PC-3 (cell line): ENCODE measurements around the gene DNM3. TPM values are rescaled to one million over a fixed set of nuclear protein-coding genes. Genes with fewer than 3 reads are reported as not detected.

Source experiments
- ATAC-seq: fragments of 200-7000 bp; cut with Tn5 transposase; 2 replicates; pipeline ENCODE4 v1.9.1; 2020; ENCODE audit warnings: mild to moderate bottlenecking, moderate library complexity
- BruUV-seq: library from RNA; stranded (reverse); fragments of 400-500 nt; replicated peaks from 2 replicates; lab custom pipeline; 2021; lab: Mats Ljungman, UMichigan
- CTCF ChIA-PET: fragments of 300-600 bp; sonication (Branson Sonifier 250); formaldehyde crosslinking; loops from one replicate; lab custom pipeline; 2022; ENCODE audit warnings: antibody characterized with exemption; lab: Charles Lee
- POLR2A ChIA-PET: fragments of 300-600 bp; sonication (Branson Sonifier 250); formaldehyde crosslinking; loops from one replicate; lab custom pipeline; 2022; ENCODE audit warnings: antibody characterized with exemption; ENCODE audit not compliant: unreplicated experiment; lab: Charles Lee
- DNase-seq: peaks from one replicate; pipeline ENCODE4 v3.0.0-alpha.2; 2015
- H2AFZ ChIP-seq: fragments of 300-600 bp; sonication (generic); 2 replicates; pipeline ENCODE4 v1.6.0; 2016; ENCODE audit warnings: antibody characterized with exemption, low read length
- H3F3A ChIP-seq: fragments of 300-600 bp; sonication (generic); one replicate; pipeline ENCODE4 v1.6.0; 2017; ENCODE audit warnings: antibody characterized with exemption, low read length, control low read depth, mild to moderate bottlenecking; ENCODE audit not compliant: unreplicated experiment
- H3K27ac ChIP-seq: fragments of 300-600 bp; sonication (generic); 2 replicates; pipeline ENCODE4 v1.5.1; 2016; ENCODE audit warnings: mild to moderate bottlenecking, low read length
- H3K27me3 ChIP-seq: fragments of 300-600 bp; sonication (generic); 2 replicates; pipeline ENCODE4 v1.6.1; 2016; ENCODE audit warnings: low read length, mixed read lengths
- H3K36me3 ChIP-seq: fragments of 300-600 bp; sonication (generic); 2 replicates; pipeline ENCODE4 v1.6.1; 2016; ENCODE audit warnings: low read depth, mixed run types, low read length, mixed read lengths
- H3K4me1 ChIP-seq: fragments of 300-600 bp; sonication (generic); 2 replicates; pipeline ENCODE4 v1.5.1; 2016; ENCODE audit warnings: low read length; ENCODE audit not compliant: insufficient read depth
- H3K4me2 ChIP-seq: fragments of 300-600 bp; sonication (generic); 2 replicates; pipeline ENCODE4 v1.6.0; 2016; ENCODE audit warnings: low read length
- H3K4me3 ChIP-seq: fragments of 300-600 bp; sonication (generic); 2 replicates; pipeline ENCODE4 v1.5.1; 2016; ENCODE audit warnings: mild to moderate bottlenecking, low read length, mixed read lengths
- H3K79me2 ChIP-seq: fragments of 300-600 bp; sonication (generic); 2 replicates; pipeline ENCODE4 v1.6.1; 2017; ENCODE audit warnings: low read length, mixed read lengths
- H3K9ac ChIP-seq: fragments of 300-600 bp; sonication (generic); 2 replicates; pipeline ENCODE4 v1.6.0; 2016; ENCODE audit warnings: mild to moderate bottlenecking, low read length
- H3K9me2 ChIP-seq: fragments of 300-600 bp; sonication (generic); replicated peaks from 2 replicates; pipeline ENCODE4 v1.6.1; 2016; ENCODE audit warnings: mixed run types, low read length, mixed read lengths
- H3K9me3 ChIP-seq: fragments of 300-600 bp; sonication (generic); 2 replicates; pipeline ENCODE4 v1.6.1; 2016; ENCODE audit warnings: low read length, mixed read lengths
- H4K20me1 ChIP-seq: fragments of 300-600 bp; sonication (generic); 2 replicates; pipeline ENCODE4 v1.6.1; 2016; ENCODE audit warnings: low read length, mixed read lengths
- CTCF ChIP-seq: fragments of 300-600 bp; sonication (generic); conservative IDR thresholded peaks from 2 replicates; pipeline ENCODE4 v1.5.1; 2017; ENCODE audit warnings: antibody characterized with exemption, low read depth, mild to moderate bottlenecking, low read length
- EZH2 ChIP-seq: fragments of 300-600 bp; sonication (generic); IDR thresholded peaks from one replicate; pipeline ENCODE4 v1.6.1; 2017; ENCODE audit warnings: antibody characterized with exemption, mild to moderate bottlenecking, low read length; ENCODE audit not compliant: unreplicated experiment
- EZH2phosphoT487 ChIP-seq: fragments of 300-600 bp; sonication (generic); IDR thresholded peaks from 2 replicates; pipeline ENCODE4 v1.6.1; 2018; ENCODE audit warnings: mild to moderate bottlenecking, antibody characterized with exemption, low read length, borderline replicate concordance
- intact Hi-C: fragments of 100-400 bp; cut with micrococcal nuclease; formaldehyde crosslinking; loops from 2 replicates; pipeline ENCODE4 v1.9.0; 2023
- total RNA-seq: library from RNA; depleted of rRNA; stranded (reverse); fragments of >200 nt; gene quantifications from 2 replicates; pipeline ENCODE4 v1.2.3, GENCODE V29; 2014

Gene DNM3
- total RNA-seq, 1 experiment from 2014 or later, result 0.98 TPM

- H3K27me3 ChIP-seq, result peaks cover 92% of the 10 kb centered on the region
- ATAC-seq (no peak), DNase-seq (no peak)
- ChIA-PET POLR2A (no interaction called here), CTCF (interaction anchor here (0.5 to 0.6 kb wide), 2 partner anchors 59 to 645 kb away, joined by 3 read pairs; no protein-coding TSS in a partner anchor)
- no peaks in the 10 kb centered on the region for H3K9me3 ChIP-seq
- no peaks in the 10 kb centered on the region for H4K20me1 ChIP-seq
- H3K4me2 ChIP-seq, result no peak overlapping the region
- no peak overlapping the region for H3K4me3 ChIP-seq
- H3F3A ChIP-seq, result no peaks in the 10 kb centered on the region
- no peak overlapping the region for H2AFZ ChIP-seq
- H3K4me1 ChIP-seq, result no peaks in the 10 kb centered on the region
- no peak overlapping the region for H3K9ac ChIP-seq
- no peaks in the 10 kb centered on the region for H3K36me3 ChIP-seq
- intact Hi-C loops, result no loop called here
- no peak overlapping the region for H3K27ac ChIP-seq
- no TSS peak for BruUV-seq
- H3K79me2 ChIP-seq, result no peaks in the 10 kb centered on the region
- H3K9me2 ChIP-seq, result no peaks in the 10 kb centered on the region
- TF ChIP-seq CTCF, result no peak
- no peak for TF ChIP-seq EZH2phosphoT487
- no peak for TF ChIP-seq EZH2
Observed at GRCh38 chr1:171872430-171872829, 31.1 kb downstream of the DNM3 start.

- no TSS peak for BruUV-seq
- peaks cover 89% of the 10 kb centered on the region for H3K27me3 ChIP-seq
- ChIA-PET POLR2A (interaction anchor here (0.6 kb wide), 1 partner anchor 92 kb away, joined by 3 read pairs; the partner anchor contains the start of gene METTL13), CTCF (no interaction called here)
- H3K9me2 ChIP-seq, result no peaks in the 10 kb centered on the region
- TF ChIP-seq CTCF (no peak), EZH2phosphoT487 (no peak), EZH2 (no peak)
- no peak overlapping the region for H3K4me2 ChIP-seq
- H2AFZ ChIP-seq, result no peak overlapping the region
- H3K79me2 ChIP-seq, result no peaks in the 10 kb centered on the region
- no peak overlapping the region for H3K27ac ChIP-seq
- H3K9me3 ChIP-seq, result no peaks in the 10 kb centered on the region
- ATAC-seq, result no peak
- no peak overlapping the region for H3K4me3 ChIP-seq
- H3K36me3 ChIP-seq, result no peaks in the 10 kb centered on the region
- no peaks in the 10 kb centered on the region for H3F3A ChIP-seq
- H3K9ac ChIP-seq, result no peak overlapping the region
- DNase-seq, result no peak
- H3K4me1 ChIP-seq, result no peaks in the 10 kb centered on the region
- intact Hi-C loops, result no loop called here
- H4K20me1 ChIP-seq, result no peaks in the 10 kb centered on the region
Observed at GRCh38 chr1:171873664-171874063, 32.4 kb downstream of the DNM3 start.

DNA sequence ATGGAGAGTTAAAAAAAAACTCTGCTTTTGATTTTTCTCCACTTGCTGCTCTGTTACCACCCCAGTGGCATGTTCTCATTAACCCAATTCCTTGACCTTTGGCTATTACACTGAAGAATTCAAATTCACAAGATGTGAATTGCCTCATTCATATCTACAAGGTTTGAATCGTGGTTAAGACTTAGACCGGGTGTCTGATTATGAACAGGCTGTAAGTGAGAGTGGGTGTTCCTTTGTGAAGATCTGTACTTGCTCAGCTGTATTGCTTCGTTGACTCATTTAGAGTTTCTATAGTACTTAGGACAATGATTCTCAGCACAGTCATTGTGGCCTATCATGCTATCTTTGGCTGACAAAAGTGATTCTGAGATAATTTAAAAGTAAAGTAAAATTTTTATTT is 36.4 kb downstream of the DNM3 start:
- ChIA-PET CTCF (no interaction called here), POLR2A (no interaction called here)
- no peak overlapping the region for H2AFZ ChIP-seq
- no peak for DNase-seq
- BruUV-seq, result no TSS peak
- no peaks in the 10 kb centered on the region for H3K36me3 ChIP-seq
- H3K79me2 ChIP-seq, result no peaks in the 10 kb centered on the region
- no peaks in the 10 kb centered on the region for H3K9me3 ChIP-seq
- H3K4me3 ChIP-seq, result no peak overlapping the region
- H3K9ac ChIP-seq, result no peak overlapping the region
- H3K27me3 ChIP-seq, result peaks cover 56% of the 10 kb centered on the region
- intact Hi-C loops, result no loop called here
- no peaks in the 10 kb centered on the region for H4K20me1 ChIP-seq
- no peak overlapping the region for H3K27ac ChIP-seq
- no peaks in the 10 kb centered on the region for H3K9me2 ChIP-seq
- TF ChIP-seq EZH2phosphoT487 (no peak), EZH2 (no peak), CTCF (no peak)
- H3K4me2 ChIP-seq, result no peak overlapping the region
- H3F3A ChIP-seq, result no peaks in the 10 kb centered on the region
- no peaks in the 10 kb centered on the region for H3K4me1 ChIP-seq
- ATAC-seq, result no peak
